ENCODE results near the gene KIF12.
"Not testable (repeated sequence)": the region's sequence is repeated elsewhere in the genome, so short reads cannot be mapped to it uniquely, and the experiment has no call there.

The KIF12 gene

GRCh38 chr9:114084282-114085073 is 14.6 kb downstream of the KIF12 start:
- DNase-seq (ENCODE audit: low read depth), result no peak

GRCh38 chr9:114083666-114084065 is 15.4 kb downstream of the KIF12 start:
- DNase-seq (ENCODE audit: low read depth), result no peak

GRCh38 chr9:114082763-114083412 is 16.2 kb downstream of the KIF12 start:
- not testable (repeated sequence) for DNase-seq (ENCODE audit: low read depth)

- DNase-seq (ENCODE audit: low read depth), result peak; percentile 60
Observed at GRCh38 chr9:114082017-114082762, 16.9 kb downstream of the KIF12 start.

- no peak for DNase-seq (ENCODE audit: low read depth)
Observed at GRCh38 chr9:114081441-114082016, 17.6 kb downstream of the KIF12 start.

- no peak for DNase-seq (ENCODE audit: low read depth)
Observed at GRCh38 chr9:114080773-114081440, 18.2 kb downstream of the KIF12 start.

GRCh38 chr9:114080195-114080772 is 18.8 kb downstream of the KIF12 start:
- DNase-seq (ENCODE audit: low read depth), result no peak

- DNase-seq (ENCODE audit: low read depth), result no peak
Observed at GRCh38 chr9:114078781-114079156, 20.3 kb downstream of the KIF12 start.

GRCh38 chr9:114078021-114078780 is 20.9 kb downstream of the KIF12 start, which contains the start of gene AMBP:
Gene AMBP, minus strand, starts transcription at chr9:114078300. Its CDS starts 91 bp downstream, at chr9:114078209.
- DNase-seq (ENCODE audit: low read depth), result no peak

GRCh38 chr9:114077162-114077837 is 21.8 kb downstream of the KIF12 start:
- no peak for DNase-seq (ENCODE audit: low read depth)

- no peak for DNase-seq (ENCODE audit: low read depth)
Observed at GRCh38 chr9:114076237-114077161, 22.6 kb downstream of the KIF12 start.

- DNase-seq (ENCODE audit: low read depth), result no peak
Observed at GRCh38 chr9:114075602-114076001, 23.5 kb downstream of the KIF12 start.

- DNase-seq (ENCODE audit: low read depth), result no peak
Observed at GRCh38 chr9:114072184-114073140, 26.6 kb downstream of the KIF12 start.

GRCh38 chr9:114071197-114071795 is 27.8 kb downstream of the KIF12 start:
- no peak for DNase-seq (ENCODE audit: low read depth)

- DNase-seq (ENCODE audit: low read depth), result no peak
Observed at GRCh38 chr9:114070188-114071103, 28.6 kb downstream of the KIF12 start.

- DNase-seq (ENCODE audit: low read depth), result no peak
Observed at GRCh38 chr9:114069476-114070187, 29.5 kb downstream of the KIF12 start.
